Measurements from ENCODE around the gene BSCL2. TPM values are rescaled to one million over a fixed set of nuclear protein-coding genes. Genes with fewer than 3 reads are reported as not detected.

Gene BSCL2
- total RNA-seq, 1 experiment from 2014 or later, result 77.4 TPM

- Histone ChIP-seq H3K23me2 (ENCODE audit: insufficient read length, low read depth, low read length, poor library complexity, severe bottlenecking) (peaks cover 9% of the 10 kb centered on the region), H2BK15ac (ENCODE audit: low read depth, low read length) (no peak overlapping the region), H3T11ph (ENCODE audit: low read length) (no peak overlapping the region), H3K4me1 (ENCODE audit: insufficient read depth, low read length) (peaks cover 3% of the 10 kb centered on the region; the same call in 1 of the 2 replicates), H3K27ac (ENCODE audit: insufficient read length, low read depth, low read length) (no peak overlapping the region), H3K14ac (ENCODE audit: insufficient read depth, low read length) (no peak overlapping the region), H2BK5ac (ENCODE audit: insufficient read length, low read length) (no peak overlapping the region), H2BK120ac (ENCODE audit: low read depth, low read length, poor library complexity, severe bottlenecking) (no peak overlapping the region), H2BK20ac (ENCODE audit: low read depth, low read length, poor library complexity, severe bottlenecking) (no peak overlapping the region), H3K27me3 (ENCODE audit: insufficient read depth, low read length) (no peaks in the 10 kb centered on the region), H4K8ac (replicated peaks; ENCODE audit: insufficient read length, low read depth, low read length) (no peak overlapping the region), H4K5ac (ENCODE audit: insufficient read length, low read depth, low read length) (no peak overlapping the region), H2BK12ac (ENCODE audit: insufficient read length, low read depth, low read length) (no peak overlapping the region), H3K56ac (ENCODE audit: insufficient read length, low read depth, low read length) (no peak overlapping the region), H3K18ac (ENCODE audit: insufficient read length, low read depth, low read length) (no peak overlapping the region), H4K20me1 (ENCODE audit: control insufficient read depth, insufficient read depth, insufficient read length) (no peaks in the 10 kb centered on the region), H2AK5ac (ENCODE audit: insufficient read length, low read length) (no peak overlapping the region), H3K23ac (ENCODE audit: insufficient read length, low read depth, low read length) (no peak overlapping the region), H3K9ac (ENCODE audit: extremely low read depth, insufficient read length, low read length) (no peak overlapping the region), H3K9me3 (ENCODE audit: control insufficient read depth, low read depth, low read length) (no peaks in the 10 kb centered on the region), H3K79me2 (ENCODE audit: insufficient read depth, low read length) (peaks cover 13% of the 10 kb centered on the region; the same call in 1 of the 2 replicates), H3K79me1 (ENCODE audit: insufficient read depth, low read depth, low read length, poor library complexity, severe bottlenecking) (no peaks in the 10 kb centered on the region), H3K4ac (ENCODE audit: low read depth, low read length) (no peak overlapping the region), H4K91ac (ENCODE audit: insufficient read length, low read depth, low read length) (no peak overlapping the region), H2AFZ (ENCODE audit: low read length) (no peak overlapping the region), H3K4me2 (ENCODE audit: insufficient read depth, insufficient read length, low read length) (no peak overlapping the region)
- Mint-ChIP-seq H3K27me3 (ENCODE audit: low read depth) (no peaks in the 10 kb centered on the region), H3K9me3 (no peaks in the 10 kb centered on the region), H3K36me3 (ENCODE audit: insufficient read depth in 1 of 3, low read depth in 3 of 3) (peaks cover 14 to 44% (median 27%) of the 10 kb centered on the region in 3 experiments), H3K4me1 (peaks cover 11 to 13% of the 10 kb centered on the region in 2 experiments), H3K4me3 (peak overlapping the region in 1 of 2 experiments; percentile 55; a peak in 3 of 5 replicates), H3K27ac (no peak overlapping the region)
- no CpG with 5 or more reads among the region's 6 CpGs for WGBS (ENCODE audit: extremely low coverage, insufficient read length, low lambda C conversion rate)
- no peak for DNase-seq
- TF ChIP-seq CTCF (conservative IDR thresholded peaks at IDR 0.05), result no peak
These were observed 59.6 kb downstream of the BSCL2 start for GRCh38 chr11:62647609-62648005.
